ENCODE measurements around the gene CABLES1. TPM values are rescaled to one million over a fixed set of nuclear protein-coding genes. Genes with fewer than 3 reads are reported as not detected.

The CABLES1 gene
- polyA plus RNA-seq, 4 donors, result 10.6 to 24.2 (median 23.7) TPM

GRCh38 chr18:23189099-23189498 is 53.8 kb downstream of the CABLES1 start:
- no peak for DNase-seq (ENCODE audit: low read depth in 4 of 4, low spot score in 3 of 4)

GRCh38 chr18:23189768-23190661 is 54.7 kb downstream of the CABLES1 start:
- no peak for DNase-seq (ENCODE audit: low read depth in 4 of 4, low spot score in 3 of 4)

GRCh38 chr18:23191232-23191631 is 55.9 kb downstream of the CABLES1 start:
- no peak for DNase-seq (ENCODE audit: low read depth in 4 of 4, low spot score in 3 of 4)

DNA sequence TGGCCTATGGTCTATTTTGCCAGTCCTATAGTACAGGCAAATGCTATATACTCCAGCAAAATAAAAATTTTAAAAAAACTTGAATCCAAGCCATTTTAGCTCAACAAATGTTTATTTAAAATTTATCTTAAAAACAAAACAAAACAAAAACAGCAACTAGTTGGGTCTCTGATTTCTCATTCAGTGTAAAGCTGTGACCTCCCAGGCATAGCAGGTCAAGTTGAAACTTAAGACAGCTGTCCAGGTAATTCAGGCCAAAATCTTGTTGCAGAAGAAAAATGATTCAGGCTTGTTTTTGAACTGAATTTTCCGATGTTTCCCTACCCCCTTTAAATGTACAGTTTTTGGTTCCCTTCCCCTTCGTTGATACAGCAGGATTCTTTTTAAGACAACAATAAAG is 58.5 kb downstream of the CABLES1 start:
- DNase-seq (ENCODE audit: low read depth in 4 of 4, low spot score in 3 of 4), result no peak

- DNase-seq (ENCODE audit: low read depth in 4 of 4, low spot score in 3 of 4), result no peak
Observed at GRCh38 chr18:23194155-23194996, 59.1 kb downstream of the CABLES1 start.

DNA sequence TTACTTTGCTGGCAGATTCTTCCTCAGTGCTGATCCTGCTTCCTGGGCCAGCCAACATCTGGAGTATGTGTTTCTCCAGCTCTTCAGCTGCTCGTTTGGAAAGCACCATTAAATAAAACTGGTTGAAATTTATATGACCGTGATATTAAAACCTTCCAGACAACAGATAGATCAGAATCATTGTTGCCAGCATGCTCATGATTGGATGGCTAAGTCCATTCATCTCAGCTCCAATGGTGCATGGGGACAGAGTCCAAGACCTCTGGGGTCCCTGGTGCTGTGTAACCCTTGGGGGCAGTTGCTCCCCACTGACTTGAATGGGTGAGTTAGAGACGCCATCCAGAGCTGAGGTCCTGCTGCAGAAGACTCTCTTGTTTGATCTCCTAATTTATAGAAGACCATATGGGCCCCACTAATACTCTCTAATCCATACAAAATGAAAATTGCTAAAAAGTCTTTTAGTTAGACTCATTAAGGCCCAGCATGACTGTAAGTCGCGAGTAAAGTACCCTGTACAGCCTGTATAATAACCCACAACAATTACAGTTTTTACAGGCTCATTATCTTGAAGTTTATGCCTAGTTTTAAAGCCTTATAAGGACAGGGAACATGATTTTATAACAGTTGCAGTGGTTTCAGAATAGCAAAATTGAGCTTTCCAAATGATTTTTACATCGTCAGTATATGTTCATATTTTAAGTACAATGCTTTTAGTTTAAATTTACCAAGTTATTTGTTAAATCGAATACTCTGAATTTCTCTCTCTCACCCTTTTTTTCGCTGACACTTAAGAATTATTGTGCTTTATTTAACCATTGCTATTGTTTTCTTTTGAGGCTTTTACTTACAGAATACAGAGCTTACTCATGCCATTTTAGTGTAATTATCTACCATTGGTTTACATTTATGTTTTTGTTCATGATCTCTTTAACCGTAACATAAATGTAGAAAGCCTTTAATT is 60.0 kb downstream of the CABLES1 start:
- DNase-seq (ENCODE audit: low read depth in 4 of 4, low spot score in 3 of 4), result no peak

GRCh38 chr18:23196119-23197007 is 61.1 kb downstream of the CABLES1 start:
- DNase-seq (ENCODE audit: low read depth in 4 of 4, low spot score in 3 of 4), result peak in 1 of 4 donors; percentile 66

DNA sequence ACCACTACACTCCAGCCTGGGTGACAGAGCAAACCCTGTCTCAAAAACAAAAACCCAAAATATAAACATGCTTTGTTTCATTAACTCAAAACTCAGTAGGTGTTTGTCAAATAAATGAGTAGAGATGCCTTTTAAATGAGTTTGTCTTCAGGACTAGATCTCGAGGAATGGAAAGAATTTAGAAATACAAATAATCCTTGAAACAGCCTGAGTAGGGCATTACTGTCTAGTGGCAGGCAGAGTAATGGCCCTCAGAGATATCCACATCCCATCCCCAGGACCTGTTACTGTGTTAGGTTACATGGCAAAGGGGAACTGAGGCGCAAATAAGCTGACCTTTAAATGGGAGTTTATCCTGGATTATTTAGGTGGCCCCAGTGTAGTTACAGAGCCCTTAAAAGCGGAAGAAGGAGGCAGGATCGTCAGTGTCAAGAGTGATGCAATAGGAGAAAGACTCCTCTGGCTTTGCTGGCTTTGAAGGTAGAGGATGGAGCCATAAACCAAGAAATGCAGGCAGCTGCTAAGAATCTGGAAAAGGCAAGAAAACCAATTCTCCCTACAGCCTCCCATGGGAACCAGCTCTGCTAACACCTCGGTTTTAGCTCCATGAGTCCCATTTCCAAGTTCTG is 63.0 kb downstream of the CABLES1 start:
- DNase-seq (ENCODE audit: low read depth in 4 of 4, low spot score in 3 of 4), result no peak

- no peak for DNase-seq (ENCODE audit: low read depth in 4 of 4, low spot score in 3 of 4)
Observed at GRCh38 chr18:23200756-23201155, 65.5 kb downstream of the CABLES1 start.

DNA sequence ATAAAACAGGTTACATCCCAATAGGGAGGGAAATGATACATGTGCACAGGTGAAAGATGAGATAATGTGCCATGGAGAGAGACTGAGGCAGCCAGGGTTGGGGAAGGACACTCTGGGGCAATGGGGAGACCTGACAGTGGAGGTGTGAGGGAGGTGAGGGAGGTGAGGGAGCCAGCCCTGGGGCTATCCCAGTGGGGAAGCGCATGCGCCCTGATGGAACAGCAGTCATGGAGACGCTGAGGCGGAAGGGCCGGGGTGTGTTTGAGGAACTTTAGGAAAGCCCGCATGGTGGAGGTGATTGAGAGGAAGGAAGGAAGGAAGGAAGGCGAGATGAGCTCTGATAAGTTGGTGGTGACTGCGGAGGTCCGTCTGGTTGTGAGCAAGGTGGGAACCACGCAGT is 66.5 kb downstream of the CABLES1 start:
- DNase-seq (ENCODE audit: low read depth in 4 of 4, low spot score in 3 of 4), result no peak

DNA sequence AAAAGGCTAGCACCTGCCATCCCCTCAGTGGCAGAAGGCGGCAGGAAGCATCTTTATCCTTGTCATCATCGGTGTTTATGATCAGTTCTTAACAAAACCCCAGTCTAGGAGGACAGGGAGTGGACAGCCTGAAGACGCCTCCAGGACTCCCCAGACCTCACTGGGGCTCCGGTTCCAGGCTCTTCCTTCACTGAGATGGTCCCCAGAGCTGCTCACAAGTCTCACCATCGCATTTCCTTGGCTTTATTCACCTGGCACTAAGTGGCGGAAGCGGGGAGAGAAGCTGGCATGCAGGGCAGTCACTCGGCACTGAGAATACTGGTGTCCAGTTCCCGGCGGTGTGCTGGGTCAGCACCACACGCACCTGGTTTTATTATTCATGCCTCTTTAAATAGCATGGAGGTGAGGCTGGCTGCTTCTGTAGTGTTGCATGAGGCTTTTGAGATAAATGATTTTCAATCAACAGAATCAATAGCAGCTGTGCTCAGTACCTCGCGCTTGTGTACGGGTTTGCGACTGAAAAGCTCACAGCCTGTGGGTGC is 68.7 kb downstream of the CABLES1 start:
- DNase-seq (ENCODE audit: low read depth in 4 of 4, low spot score in 3 of 4), result no peak

DNA sequence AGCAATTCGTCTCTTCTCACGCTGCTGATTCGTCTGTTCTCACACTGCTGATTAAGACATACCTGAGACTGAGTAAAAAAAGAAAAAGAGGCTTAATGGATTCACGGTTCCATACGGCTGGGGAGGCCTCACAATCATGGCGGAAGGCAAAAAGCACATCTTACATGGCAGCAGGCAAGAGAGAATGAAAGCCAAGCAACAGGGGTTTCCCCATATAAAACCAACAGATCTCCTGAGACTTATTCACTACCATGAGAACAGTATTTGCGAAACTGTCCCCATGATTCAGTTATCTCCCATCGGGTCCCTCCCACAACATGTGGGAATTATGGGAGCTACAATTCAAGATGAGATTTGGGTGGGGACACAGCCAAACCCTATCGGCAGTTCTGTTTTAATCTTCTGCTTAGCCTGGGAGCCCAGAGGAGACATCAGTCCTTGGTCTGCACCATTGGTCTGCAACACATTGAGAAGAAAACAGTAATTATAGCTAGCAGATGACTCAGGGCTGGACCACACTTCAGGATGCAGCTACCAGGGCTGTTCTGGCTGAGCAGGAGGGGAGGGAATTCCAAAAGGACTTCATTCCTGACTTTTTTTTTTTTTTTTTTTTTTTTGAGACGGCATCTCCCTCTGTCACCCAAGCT is 69.4 kb downstream of the CABLES1 start:
- DNase-seq (ENCODE audit: low read depth in 4 of 4, low spot score in 3 of 4), result no peak

DNA sequence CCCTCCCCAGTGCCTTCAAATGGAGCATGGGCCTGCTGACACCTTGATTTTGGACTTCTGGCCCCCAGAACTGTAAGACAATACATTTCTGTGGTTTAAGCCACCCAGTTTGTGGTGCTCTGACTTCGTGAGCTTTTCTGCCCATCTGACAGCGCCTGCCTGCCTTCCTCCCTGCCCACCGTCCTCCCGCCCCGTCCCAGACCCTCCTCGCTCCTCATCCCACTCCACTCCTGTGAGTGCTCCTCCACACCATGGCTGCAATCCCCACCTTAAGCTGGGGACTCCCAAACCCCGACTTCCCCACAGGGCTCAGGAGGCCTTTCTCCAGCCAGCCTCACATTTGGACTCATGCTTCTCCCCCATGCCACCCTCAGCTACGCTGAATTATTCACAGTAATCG is 70.7 kb downstream of the CABLES1 start:
- DNase-seq (ENCODE audit: low read depth in 4 of 4, low spot score in 3 of 4), result no peak

DNA sequence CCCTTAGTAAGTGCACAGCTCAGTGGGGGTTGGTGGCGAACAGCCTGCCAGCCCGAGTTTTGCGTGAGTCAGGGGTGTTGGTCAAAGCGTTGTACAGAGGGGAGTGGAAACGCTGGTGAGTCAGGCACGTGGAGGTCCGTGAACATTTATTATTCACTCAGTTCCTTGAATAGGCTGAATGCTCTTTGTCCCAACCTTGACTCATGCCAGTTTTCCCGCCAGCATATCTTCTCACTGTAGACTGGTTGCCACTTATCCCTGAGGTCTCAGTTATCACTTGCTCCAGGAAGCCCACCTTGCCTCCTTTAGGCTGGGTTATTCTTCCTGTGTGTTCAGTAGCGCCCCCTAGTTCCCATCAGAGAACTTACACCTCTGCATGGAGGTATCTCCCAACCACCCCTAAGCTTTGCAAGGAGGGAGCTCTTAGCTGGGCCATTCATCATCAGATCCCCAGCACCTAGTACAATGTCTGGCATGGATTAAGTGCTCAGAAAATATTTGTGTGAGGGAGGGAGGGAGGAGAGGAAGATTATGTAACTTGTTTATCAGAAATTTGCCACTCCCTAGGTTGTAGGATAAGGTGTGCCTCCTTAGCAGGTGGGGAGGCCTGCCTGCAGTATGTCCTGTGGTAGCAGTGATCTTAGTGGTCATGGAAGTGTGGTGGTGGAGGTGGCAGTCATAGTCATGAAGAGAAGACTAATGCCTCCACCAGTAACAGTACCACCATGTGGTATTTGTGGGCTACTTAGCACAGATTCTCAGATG is 72.1 kb downstream of the CABLES1 start:
- DNase-seq (ENCODE audit: low read depth in 4 of 4, low spot score in 3 of 4), result no peak

GRCh38 chr18:23207994-23208393 is 72.7 kb downstream of the CABLES1 start:
- DNase-seq (ENCODE audit: low read depth in 4 of 4, low spot score in 3 of 4), result no peak

DNA sequence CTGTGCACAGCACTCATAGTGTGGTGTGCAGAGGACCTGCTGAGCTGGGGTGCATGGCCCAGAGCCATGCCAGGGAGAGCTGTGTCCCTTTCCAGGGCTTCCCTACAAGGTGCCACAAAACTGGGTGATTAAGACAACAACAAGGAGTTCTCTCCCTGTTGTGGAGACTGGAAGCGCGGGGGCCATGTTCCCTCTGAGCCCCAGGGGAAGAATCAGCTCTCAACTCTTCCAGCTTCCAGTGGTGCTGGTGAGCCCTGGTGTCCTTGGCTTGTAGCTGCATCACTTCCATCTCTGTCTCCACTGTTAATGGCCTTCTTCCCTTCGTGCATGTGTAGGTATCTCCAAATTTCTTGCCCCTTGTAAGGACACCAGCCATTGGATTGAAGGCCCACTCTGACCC is 73.3 kb downstream of the CABLES1 start:
- DNase-seq (ENCODE audit: low read depth in 4 of 4, low spot score in 3 of 4), result no peak

DNA sequence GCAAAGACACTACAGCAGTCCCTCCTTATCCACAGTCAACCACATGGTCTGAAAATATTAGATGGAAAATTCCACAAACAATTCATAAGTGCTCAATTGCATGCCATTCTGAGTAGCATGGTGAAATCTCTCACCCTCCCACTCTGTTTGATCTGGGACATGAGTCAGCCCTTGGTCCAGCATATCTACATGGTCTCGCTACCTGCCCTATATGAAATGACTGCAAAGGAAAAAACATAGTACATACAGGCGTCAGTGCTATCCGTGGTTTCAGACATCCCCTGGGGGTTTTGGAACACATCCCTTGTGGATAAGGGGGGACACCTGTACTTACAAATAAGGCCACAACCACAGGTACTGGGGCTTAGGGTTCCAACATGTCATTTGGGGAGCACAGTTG is 73.7 kb downstream of the CABLES1 start:
- DNase-seq (ENCODE audit: low read depth in 4 of 4, low spot score in 3 of 4), result no peak

GRCh38 chr18:23209796-23210195 is 74.5 kb downstream of the CABLES1 start:
- DNase-seq (ENCODE audit: low read depth in 4 of 4, low spot score in 3 of 4), result no peak

Measured in left renal pelvis (tissue), 4 donors.